Activated CD4-positive, CD25-positive, alpha-beta regulatory T cell (primary cell): ENCODE data around the gene MEPCE.

ENCODE experiments used
- DNase-seq, 4 experiments: peaks; one replicate each; lab custom pipeline; 2025; lab: John Stamatoyannopoulos, UW

MEPCE gene

DNA sequence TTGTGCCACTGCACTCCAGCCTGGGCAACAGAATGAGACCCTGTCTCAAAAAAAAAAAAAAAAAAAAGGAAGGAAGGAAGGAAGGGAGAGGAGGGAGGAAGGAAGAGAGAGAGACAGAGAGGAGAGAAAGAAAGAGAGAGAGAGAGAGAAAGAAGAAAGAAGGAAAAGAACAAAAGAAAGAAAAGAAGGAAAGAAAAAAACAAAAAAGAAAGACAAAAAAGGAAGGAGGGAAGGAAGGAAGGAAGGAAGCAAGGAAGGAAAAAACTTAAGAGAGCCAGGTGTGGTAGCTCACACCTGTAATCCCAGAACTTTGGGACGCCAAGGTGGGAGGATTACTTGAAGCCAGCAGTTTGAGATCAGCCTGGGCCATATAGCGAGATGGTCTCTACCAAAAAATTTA is 35.2 kb downstream of the MEPCE start:
- DNase-seq: no peak

DNA sequence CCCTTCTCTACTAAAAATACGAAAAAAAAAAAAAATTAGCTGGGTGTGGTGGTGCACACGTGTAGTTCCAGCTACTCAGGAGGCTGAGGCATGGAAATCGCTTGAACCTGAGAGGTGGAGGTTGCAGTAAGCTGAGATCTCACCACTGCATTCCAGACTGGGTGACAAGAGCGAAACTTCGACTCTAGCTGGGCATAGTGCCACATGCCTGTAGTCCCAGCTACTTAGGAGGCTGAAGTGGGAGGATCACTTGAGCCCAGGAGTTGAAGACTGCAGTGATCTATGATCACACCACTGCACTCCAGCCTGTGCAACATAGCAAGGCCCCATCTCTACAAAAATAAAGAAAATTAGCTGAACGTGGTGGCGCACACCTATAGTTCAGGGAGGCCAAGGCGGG is 35.7 kb downstream of the MEPCE start:
- DNase-seq: no peak

DNA sequence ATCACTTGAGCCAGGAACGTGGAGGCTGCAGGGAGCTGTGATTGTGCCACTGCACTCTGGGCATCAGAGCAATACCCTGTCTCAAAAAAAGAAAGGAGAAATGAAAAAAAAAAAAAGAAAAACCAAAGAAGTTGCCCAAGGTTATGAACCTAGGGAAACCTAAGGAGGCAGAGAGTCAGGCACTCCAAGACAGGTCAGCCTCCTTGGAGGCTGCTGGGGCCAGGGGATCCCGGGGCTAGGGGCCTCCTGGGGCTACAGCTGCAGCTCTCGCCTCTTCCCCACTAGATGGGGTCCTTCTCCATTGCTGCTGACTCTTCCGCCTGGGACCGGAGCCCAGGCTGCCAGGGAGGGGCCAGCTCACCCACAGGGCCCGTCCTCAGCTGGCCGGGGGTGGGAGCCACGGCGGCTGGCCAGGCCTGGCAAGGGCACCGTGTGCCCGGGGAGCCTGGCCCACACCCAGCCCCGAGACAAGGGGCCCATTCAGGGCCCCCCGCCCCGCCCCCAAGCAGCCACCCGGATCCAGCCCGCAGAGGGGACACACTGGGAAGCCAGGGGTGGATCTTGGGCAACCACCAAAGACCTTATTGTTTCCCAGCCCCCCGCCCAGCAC is 36.2 kb downstream of the MEPCE start:
- no peak for DNase-seq

DNA sequence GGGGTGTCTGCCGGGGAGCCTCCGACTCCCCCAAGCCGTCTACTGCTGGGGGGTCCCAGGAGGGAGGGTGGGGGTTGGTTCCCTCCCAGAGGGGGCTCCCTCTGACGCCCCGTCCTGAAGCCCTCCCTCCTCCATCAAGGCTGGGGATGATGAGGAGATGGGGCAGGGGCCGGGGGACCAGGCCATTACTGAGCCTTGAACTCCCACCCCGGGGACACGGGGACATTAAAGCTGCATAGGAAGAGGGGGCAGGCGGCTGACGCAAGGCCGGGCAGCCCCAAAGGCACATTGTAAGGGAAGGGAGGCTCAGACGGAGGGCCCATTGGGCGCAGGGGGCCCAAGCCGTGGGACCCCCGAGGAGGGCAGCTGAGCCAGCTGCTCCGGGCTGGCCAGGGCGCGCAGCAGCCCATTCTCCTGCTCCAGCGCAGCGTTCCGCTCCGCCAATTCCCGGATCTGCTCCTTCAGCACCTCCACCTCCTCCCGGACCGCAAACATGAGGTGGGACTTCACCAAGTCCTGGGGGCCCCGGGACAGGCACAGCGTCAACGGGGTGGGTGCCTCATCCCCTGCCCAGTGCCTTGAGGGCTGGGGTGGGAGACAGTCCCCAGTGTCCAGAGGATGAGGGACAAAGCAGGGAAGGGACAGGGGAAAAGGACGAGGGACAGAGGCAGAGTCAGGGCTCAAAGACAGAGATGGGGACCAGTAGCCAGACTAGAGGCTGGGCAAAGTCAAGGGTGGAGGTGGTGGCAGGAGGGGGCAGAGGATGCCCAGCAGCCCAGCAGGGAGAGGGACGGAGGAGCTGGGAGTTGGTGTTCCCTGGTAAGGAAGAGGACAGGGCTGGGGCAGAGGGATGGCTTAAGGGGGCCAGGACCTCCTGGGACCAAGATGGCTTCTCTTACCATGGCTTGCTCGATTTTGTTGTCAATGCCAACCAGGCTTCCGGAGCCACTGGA is 37.3 kb downstream of the MEPCE start:
- DNase-seq: no peak

DNA sequence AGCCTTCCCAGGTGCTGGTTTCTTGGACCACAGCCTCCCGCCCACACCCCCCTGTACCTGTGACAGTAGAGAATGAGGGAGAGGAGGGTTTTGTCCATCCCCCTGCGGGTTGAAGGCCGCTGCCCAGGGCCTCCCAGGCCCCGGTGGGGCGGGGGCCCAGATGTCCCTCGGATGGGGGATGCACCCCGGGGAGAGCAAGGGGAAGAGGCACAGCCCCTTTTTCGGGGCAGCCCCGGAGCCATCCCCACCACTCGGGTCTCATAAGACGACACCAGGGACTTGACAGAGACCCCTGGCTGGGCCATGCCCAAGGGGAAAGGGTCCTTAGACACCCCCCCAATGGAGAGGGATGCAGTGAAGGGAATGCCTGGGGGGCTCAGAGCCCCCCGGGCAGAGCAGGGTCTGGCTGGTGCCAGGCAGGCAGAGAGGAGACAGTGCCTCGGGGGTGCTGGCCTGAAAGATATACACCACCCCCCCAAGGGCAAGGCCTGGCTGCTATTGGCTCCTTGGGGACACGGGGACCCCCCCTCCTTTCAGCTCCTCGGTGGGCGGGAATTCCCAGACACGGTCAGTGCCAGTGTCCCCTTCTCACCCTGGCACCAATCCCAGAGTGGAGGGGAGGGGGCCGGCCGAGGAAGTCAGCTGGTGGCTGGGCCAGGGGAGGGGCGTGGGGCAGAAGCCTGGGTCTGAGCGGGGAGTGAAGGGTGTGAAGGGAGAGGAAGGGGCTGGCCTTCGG is 38.2 kb downstream of the MEPCE start:
- DNase-seq: no peak

DNA sequence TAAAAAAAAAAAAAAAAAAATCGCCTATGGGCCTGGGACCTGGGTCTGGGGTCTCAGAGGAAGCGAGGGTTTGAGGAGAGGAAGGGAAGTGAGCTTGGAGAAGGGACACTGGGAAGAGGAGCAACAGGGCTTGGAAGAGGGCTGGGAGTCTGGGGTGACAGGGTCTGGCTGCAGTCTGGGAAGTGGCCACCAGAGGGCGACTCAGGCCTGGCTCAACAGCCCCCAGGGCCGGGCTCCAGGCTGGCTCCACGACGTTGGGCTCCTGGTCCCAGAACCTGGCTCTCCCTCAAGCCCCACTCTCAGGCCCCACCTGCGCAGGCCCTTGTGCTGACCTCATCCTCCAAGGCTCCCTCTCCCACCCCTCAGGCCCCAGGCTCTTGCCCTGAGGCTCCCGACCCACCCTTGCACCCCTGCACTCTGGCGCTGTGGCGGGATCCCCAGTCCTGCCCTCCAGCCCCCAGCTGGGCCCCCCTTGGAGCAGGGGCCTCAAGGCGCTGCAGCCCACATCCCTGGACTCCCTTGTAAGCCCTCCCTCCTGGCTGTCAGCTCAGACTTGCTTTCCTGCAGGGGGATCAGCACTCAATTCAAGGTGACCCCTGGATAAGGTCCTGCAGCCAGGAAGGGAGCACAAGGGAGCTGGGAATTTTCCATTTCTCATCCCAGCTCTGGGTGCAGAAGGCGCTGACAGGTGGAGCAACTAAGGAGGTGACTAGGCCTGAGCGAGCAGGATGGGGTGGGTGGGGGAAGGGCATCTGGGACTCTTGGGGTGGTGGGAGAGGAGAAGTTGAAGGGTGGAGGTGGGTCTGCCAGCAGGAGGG is 39.8 kb downstream of the MEPCE start:
- DNase-seq: peak; percentile 66 to 84 (median 77)

DNA sequence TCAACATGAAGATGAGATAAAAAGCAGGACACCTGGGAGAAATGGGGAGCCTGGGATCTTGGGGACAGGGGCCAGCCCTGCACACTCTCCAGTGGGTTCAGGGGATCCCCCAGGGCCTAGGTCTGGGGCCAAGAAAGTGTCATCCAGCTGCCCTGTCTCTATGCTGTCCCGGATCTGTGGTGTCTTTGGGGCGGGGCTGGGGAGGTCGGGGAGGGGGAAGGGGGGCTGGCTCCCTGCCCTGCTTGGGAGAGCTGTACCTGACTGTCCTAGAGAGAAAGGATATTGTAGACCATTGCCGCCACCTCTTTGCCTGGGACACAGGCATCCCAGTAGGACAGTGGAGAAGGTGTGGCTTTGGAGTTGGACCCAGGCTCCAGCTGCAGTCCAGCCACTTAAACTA is 41.4 kb downstream of the MEPCE start:
- no peak for DNase-seq

DNA sequence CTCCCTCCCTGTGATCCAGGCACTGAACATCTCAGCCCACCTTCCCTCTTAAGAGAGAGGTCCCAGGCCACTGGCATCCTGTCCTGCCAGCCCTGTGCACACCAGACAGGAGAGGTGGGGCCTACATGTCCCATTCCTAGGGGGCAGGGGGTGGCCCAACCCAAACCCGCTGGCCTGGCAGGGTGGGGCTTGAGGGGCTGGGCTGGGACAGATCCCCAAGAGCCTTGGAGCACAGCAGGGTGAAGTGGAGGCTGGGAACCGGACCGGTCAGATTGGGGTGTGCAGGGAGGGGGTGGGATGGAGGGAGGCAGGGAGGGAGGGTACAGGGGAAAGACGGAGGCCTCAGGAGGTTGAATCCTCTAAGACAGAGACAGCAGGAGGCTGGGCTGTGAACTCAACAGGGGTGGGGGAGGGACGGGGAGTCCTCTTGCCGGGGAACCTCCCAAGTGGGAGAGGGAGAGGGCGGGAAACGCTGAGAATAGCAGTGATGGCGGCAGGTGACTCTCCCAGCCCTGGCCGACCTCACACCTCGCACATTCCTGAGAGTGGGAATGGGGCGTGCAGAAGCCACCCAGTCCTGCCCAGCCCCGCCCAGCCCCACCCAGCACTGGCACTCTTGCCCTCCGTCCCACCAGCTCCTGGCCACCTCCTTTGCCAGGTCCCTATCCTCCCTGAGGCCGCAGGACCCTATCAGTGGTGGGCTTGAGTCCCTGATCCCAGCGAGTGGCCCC is 42.7 kb downstream of the MEPCE start:
- DNase-seq: no peak

DNA sequence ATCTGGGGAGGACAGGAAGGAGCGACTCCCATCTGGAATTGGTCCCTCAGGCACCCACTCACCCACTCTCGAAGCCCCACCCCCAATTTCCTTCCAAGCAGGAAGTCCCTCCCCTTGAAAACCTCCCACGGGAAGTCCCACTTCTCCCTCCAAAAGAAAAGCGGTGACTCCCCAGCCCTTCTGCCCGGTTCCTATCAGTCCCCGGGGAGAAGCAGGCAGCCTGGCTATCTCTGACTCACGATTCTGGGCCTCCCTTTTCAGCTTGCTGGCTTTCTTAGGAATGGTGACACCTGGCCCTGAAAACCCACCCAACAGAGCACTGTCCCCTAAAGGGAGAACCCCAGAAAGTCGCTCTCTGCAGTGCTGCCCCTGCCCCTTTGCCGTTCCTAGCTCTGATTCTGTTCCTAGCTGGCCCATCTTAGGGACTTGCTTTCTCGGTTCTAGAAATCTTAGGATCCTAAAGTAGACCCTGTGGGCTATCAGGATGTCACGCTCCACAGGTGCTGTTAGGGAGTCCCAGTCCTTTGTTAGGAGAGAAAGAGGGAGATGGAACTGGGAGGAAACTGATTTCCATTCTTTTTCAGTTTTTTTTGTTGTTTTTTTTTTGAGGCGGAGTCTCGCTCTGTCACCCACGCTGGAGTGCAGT is 43.3 kb downstream of the MEPCE start:
- DNase-seq: no peak

DNA sequence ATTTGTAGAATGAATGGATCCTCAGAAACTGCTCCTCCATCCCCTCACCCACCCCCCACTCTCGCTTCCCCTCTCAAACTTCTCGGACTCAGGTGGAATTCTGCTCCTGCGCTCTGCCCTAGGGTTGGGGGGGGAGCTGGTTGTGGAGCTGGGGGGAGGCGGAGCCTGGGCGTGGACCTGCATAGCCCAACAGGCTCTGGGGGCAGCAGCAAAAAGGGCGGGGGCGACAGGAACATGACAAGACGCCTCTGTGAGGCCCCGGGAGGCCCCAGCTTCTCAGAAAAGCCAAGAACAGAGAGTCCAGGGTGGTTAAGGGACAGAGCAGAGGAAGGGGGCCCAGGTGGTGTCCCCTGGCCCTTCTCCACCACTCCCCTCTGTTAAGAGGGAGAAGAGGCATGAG is 45.9 kb downstream of the MEPCE start:
- no peak for DNase-seq

DNA sequence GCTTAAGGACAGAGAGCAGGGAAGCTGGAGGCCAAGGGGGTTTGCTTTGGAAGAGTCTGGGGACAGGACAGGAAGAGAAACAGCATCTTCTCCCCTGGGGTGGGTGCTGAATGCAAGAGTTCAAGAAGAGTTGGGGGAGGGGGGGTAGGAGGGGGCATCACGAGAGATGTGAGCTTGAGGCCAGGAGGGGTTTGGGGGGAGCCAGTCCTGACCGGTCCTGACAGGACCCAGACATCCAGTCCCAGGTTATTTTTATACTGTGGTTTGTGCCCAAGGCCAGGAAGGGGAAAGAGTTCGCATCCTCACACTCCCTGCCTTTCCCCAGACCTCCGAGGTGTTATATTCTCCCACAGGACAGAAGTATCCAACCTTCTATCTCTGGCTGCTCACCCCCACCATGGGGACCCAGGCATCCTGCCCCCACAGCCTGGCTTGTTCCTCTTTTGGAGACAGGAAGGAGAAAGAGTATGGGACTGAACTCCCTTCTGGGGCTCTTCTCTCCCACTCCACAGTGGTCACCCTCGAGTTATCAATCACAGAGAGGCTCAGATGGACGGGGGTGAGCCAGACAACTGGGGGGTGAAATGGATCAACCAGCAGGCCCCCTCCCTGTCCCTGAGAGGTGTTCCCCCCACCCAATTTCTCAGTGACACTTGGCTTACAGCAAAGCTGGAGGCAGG is 46.6 kb downstream of the MEPCE start:
- no peak for DNase-seq

DNA sequence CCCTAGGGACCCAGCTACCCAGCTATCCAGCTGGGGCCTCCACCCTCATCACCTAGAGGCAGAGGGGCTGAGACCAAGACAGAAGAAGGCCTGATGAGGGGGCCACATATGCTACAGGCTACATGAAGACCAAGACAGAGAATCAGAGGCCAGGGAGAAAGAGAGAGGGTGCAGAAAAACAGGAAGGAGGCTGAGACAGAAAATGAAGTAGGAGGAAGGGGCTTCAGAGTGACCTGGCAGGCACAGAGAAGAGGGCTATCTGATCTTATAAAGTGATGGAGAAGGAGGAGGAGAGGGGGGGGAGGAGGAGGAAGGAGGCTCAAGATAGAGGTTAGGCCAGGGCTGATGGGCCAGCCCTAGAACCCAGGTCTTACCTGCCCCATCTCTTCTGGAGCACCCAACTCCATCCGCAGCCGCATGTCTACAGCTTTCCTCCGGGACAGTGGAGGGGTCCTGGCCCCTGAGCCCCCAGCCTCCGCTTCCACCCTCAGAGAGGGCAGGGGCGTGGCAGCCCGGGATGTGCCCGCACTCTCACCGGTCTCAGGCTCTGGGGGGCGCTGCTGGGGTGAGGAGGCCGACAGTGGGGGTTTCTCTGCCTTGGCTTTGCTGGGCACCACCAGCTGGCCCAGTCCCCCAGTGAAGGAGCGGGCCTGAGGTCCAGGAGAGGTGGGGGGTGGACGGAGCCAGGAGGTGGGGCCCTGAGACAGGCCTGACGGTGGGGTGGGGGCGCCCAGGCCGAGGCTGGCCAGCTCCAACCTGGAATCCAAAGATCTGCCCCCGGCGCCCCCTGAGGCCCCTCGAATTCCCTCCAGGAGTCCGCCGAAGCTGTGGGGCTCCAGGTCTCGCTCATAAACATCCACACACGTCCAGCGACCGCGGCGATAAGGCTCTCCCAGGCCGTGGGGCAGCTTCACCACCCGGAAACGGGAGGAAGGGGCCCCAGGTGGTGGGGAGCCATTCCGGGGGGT is 47.6 kb downstream of the MEPCE start:
- DNase-seq: peak in 2 of 4 experiments; percentile 10 to 18

DNA sequence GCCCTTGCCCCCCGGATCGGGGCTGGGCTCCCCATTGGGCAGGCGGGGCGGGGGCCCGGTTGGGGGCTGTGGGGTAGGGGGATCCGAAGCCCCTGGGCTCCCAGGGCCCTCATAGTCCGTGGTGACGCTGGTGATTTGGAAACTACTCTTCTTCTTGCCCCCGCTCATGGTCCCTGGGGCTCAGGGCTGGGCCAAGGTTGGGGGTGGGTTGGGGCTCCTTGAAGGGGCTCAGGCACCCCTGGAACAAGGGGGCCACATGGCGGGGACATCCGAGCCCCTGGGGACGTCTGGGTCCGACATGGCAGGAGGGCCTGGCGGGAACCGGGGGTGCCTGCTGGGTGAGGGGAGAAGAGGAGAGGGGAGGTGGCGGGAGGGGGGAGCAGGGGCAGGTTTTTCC is 48.2 kb downstream of the MEPCE start:
- no peak for DNase-seq

DNA sequence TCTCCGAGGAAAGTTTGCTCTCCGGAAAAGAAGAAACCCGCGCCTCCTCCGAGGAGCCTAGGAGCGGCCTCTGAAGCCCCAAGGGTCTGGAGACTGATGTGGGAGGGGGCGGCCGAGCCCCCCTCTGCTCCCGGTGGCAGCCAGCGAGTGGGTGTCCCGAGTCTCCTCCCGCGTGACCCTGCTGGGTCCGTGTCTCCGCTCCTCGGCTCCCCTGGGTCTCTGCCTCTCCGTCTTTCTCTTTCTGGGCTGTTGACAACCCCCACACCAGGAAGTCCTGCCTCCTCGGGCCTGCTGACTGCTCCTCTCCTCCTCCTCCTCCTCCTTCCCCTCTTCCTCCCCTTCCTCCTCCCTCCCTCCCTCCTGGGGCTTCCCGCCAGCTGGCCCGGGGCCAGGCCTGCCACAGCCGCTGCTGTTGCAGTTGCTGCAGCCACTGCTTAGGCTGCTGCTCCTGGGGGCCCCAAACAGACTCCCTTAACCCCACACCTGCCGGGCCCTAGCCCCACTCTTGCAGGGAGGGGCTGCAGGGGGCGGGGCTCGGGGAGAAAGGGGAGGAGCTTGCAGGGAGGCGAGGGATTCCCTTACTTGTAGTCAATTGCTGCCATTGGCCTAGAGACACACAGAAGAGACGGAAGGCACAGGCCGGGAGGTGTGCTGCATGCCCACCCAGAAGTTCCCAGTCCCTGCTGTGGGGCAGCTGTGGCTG is 49.5 kb downstream of the MEPCE start, which contains the start of gene TSC22D4:
TSS of gene TSC22D4 (minus strand) at position 257 of the 703 bp plus-strand sequence. CDS start 1,176 bp downstream, outside the sequence.
- peak; percentile 68 to 85 (median 79) for DNase-seq

DNA sequence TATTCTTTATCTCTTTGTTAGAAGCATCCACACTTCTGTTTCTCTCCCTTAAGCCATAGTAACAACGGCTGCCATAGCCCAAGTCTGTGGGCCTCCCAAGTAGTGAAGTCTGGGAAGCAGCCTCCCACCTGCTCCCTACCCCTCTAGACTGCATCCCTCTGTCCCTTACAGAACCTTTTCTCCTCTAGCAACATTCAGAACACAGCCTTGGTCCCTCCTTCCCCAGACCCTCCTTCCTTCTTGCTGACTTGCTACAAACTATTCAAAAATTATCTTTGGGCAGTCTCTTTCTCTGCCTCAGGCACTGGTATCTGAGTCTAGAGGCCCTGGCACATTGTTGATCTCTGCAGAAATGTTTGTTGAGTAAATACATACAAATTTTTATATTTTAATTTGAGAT is 51.8 kb downstream of the MEPCE start:
- DNase-seq: no peak

DNA sequence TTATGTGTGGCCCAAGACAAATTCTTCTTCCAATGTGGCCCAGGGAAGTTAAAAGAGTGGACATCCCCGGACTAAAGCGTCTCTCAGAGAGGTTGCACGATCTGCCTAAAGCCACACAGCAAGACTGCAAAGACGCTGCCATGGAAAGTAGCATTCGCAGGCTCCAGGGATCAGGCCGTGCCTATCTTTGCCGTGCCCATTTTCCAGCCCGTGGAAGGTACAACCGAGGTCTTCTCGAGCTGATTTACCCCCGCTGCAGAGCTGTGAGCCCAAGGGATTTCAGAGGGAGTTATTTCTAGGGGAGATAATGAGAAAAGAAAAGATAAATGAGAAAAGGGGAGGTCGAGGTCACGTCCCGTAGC is 53.1 kb downstream of the MEPCE start:
- DNase-seq: no peak

DNA sequence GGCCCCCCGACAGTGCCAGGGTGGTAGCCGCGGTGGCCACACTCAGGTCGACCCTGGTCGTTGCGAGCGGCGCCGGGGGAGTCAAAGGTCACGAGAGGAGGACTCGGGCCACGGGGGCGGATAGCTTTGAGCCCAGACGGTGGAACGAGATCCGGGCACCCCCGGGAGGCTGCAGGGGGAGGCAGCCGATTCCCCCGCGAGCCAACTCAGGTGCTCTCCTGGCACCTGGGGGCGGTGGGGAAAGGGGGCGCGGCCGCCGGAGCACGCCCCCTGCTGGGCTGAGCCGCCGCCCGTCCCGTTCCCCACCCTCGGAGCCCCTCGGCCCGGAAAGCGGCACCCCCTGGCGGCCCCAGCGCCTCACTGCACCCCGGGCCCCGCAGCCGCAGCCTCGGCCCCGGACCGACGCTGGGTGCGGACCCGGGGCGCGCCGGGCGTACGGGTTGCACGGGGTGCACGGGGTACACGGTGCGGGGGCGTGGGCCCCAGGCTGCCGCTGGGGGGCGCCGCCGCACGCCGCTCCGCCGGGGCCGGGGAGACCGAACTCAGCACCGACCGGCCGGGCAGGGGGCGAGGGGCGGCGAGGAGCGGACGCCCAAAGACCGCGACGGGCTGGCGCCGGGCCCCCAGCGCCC is 53.6 kb downstream of the MEPCE start:
- DNase-seq: peak; percentile 64 to 77 (median 74)
